Skeletal muscle satellite cell (primary cell): ENCODE results near the gene HLCS.
A peak's percentile ranks its signal among the peaks of the same experiment; 100 is the strongest.

Experiments used
- H3K27me3 ChIP-seq: 2 replicates; pipeline ENCODE4 v1.7.0; 2013; ENCODE audit warnings: low read length; ENCODE audit not compliant: control insufficient read depth, insufficient read depth
- H3K36me3 ChIP-seq: 2 replicates; pipeline ENCODE4 v1.7.0; 2013; ENCODE audit warnings: mild to moderate bottlenecking, control low read depth, low read length; ENCODE audit not compliant: insufficient read depth
- H3K4me1 ChIP-seq: 2 replicates; pipeline ENCODE4 v1.7.0; 2013; ENCODE audit warnings: low read length; ENCODE audit not compliant: control insufficient read depth, insufficient read depth
- H3K4me2 ChIP-seq: 2 replicates; pipeline ENCODE4 v1.7.0; 2013; ENCODE audit warnings: mild to moderate bottlenecking, low read length
- H3K4me3 ChIP-seq: 2 replicates; pipeline ENCODE4 v1.7.0; 2013; ENCODE audit warnings: low read length
- H3K9ac ChIP-seq: 2 replicates; pipeline ENCODE4 v1.7.0; 2013; ENCODE audit warnings: mild to moderate bottlenecking, low read depth, low read length, moderate library complexity
- H3K9me3 ChIP-seq: replicated peaks from 2 replicates; pipeline ENCODE4 v1.7.0; 2013; ENCODE audit warnings: mild to moderate bottlenecking, control low read depth, low read length

HLCS gene

GRCh38 chr21:36981049-36981391 lies 14.6 kb upstream of the HLCS start:
- peak overlapping the region; percentile 44 for H3K9ac ChIP-seq
- H3K4me3 ChIP-seq = peak overlapping the region; percentile 68
- peaks cover 17% of the 10 kb centered on the region for H3K4me1 ChIP-seq

GRCh38 chr21:36980280-36981048 lies 14.0 kb upstream of the HLCS start:
- Histone ChIP-seq H3K4me2 (peak overlapping the region; percentile 93), H3K9ac (peak overlapping the region; percentile 44), H3K36me3 (no peaks in the 10 kb centered on the region), H3K4me3 (peak overlapping the region; percentile 68), H3K9me3 (no peaks in the 10 kb centered on the region), H3K4me1 (peaks cover 17% of the 10 kb centered on the region), H3K27me3 (no peaks in the 10 kb centered on the region)

More at GRCh38 chr21:36981049-36981391, 14.6 kb upstream of the HLCS start:
- Histone ChIP-seq H3K36me3 (no peaks in the 10 kb centered on the region), H3K27me3 (no peaks in the 10 kb centered on the region), H3K4me2 (peak overlapping the region; percentile 93), H3K9me3 (no peaks in the 10 kb centered on the region)

GRCh38 chr21:36976882-36977651 lies 10.6 kb upstream of the HLCS start:
- Histone ChIP-seq H3K27me3 (no peaks in the 10 kb centered on the region), H3K4me2 (peak overlapping the region; percentile 68), H3K4me1 (peaks cover 17% of the 10 kb centered on the region), H3K9ac (no peak overlapping the region), H3K36me3 (no peaks in the 10 kb centered on the region), H3K9me3 (no peaks in the 10 kb centered on the region), H3K4me3 (peak overlapping the region; percentile 27)

GRCh38 chr21:36976228-36976861 lies 9.9 kb upstream of the HLCS start:
- no peaks in the 10 kb centered on the region for H3K9me3 ChIP-seq
- no peaks in the 10 kb centered on the region for H3K36me3 ChIP-seq
- no peak overlapping the region for H3K4me2 ChIP-seq
- H3K4me1 ChIP-seq = peaks cover 17% of the 10 kb centered on the region
- H3K27me3 ChIP-seq = no peaks in the 10 kb centered on the region
- H3K9ac ChIP-seq = no peak overlapping the region
- no peak overlapping the region for H3K4me3 ChIP-seq

- H3K9ac ChIP-seq = no peak overlapping the region
- no peaks in the 10 kb centered on the region for H3K27me3 ChIP-seq
- H3K36me3 ChIP-seq = no peaks in the 10 kb centered on the region
- H3K4me3 ChIP-seq = no peak overlapping the region
- H3K4me1 ChIP-seq = peaks cover 9% of the 10 kb centered on the region
- H3K4me2 ChIP-seq = no peak overlapping the region
- H3K9me3 ChIP-seq = no peaks in the 10 kb centered on the region
These were observed 8.4 kb upstream of the HLCS start for GRCh38 chr21:36974851-36975192.

GRCh38 chr21:36973986-36974850 lies 7.7 kb upstream of the HLCS start:
- H3K4me1 ChIP-seq = peaks cover 9% of the 10 kb centered on the region
- H3K36me3 ChIP-seq = no peaks in the 10 kb centered on the region
- no peak overlapping the region for H3K4me2 ChIP-seq
- H3K27me3 ChIP-seq = no peaks in the 10 kb centered on the region
- no peak overlapping the region for H3K9ac ChIP-seq
- no peak overlapping the region for H3K4me3 ChIP-seq
- H3K9me3 ChIP-seq = no peaks in the 10 kb centered on the region

- H3K27me3 ChIP-seq = no peaks in the 10 kb centered on the region
- H3K4me1 ChIP-seq = peaks cover 17% of the 10 kb centered on the region
- H3K4me2 ChIP-seq = no peak overlapping the region
- no peaks in the 10 kb centered on the region for H3K9me3 ChIP-seq
- H3K36me3 ChIP-seq = no peaks in the 10 kb centered on the region
- no peak overlapping the region for H3K4me3 ChIP-seq
- no peak overlapping the region for H3K9ac ChIP-seq
These were observed 2.5 kb upstream of the HLCS start for GRCh38 chr21:36968976-36969375.

- Histone ChIP-seq H3K9me3 (no peaks in the 10 kb centered on the region), H3K9ac (no peak overlapping the region), H3K36me3 (no peaks in the 10 kb centered on the region), H3K27me3 (no peaks in the 10 kb centered on the region), H3K4me3 (no peak overlapping the region), H3K4me2 (no peak overlapping the region), H3K4me1 (peaks cover 17% of the 10 kb centered on the region)
These were observed 1.9 kb upstream of the HLCS start for GRCh38 chr21:36968414-36968813.

GRCh38 chr21:36966821-36967768 lies 626 bp upstream of the HLCS start:
- Histone ChIP-seq H3K4me3 (peak overlapping the region; percentile 67), H3K4me1 (peaks cover 17% of the 10 kb centered on the region), H3K27me3 (no peaks in the 10 kb centered on the region), H3K9me3 (no peaks in the 10 kb centered on the region), H3K36me3 (no peaks in the 10 kb centered on the region), H3K4me2 (peak overlapping the region; percentile 83), H3K9ac (peak overlapping the region; percentile 74)

GRCh38 chr21:36965720-36966065 lies 776 bp downstream of the HLCS start:
- Histone ChIP-seq H3K27me3 (no peaks in the 10 kb centered on the region), H3K9me3 (no peaks in the 10 kb centered on the region), H3K4me3 (peak overlapping the region; percentile 89), H3K4me1 (peaks cover 17% of the 10 kb centered on the region), H3K4me2 (peak overlapping the region; percentile 94), H3K36me3 (peaks cover 6% of the 10 kb centered on the region), H3K9ac (peak overlapping the region; percentile 89)
